ENCODE measurements around the gene CACNA1C. TPM values are rescaled to one million over a fixed set of nuclear protein-coding genes. Genes with fewer than 3 reads are reported as not detected.

Gene CACNA1C
- polyA plus RNA-seq, 1 of the 3 experiments (the other 2 are of a cell fraction), result 1.5 TPM

- CTCF ChIA-PET, result interaction anchor here (0.8 to 0.9 kb wide), 3 partner anchors 64 to 365 kb away, joined by 3 to 4 read pairs (median 3); no protein-coding TSS in a partner anchor
- H3K36me3 ChIP-seq (replicated peaks in 1 of 2; ENCODE audit: control insufficient read depth in 1 of 2, insufficient read depth in 2 of 2, low read length in 1 of 2), result no peaks in the 10 kb centered on the region
- no peaks in the 10 kb centered on the region for H3K27me3 ChIP-seq (ENCODE audit: insufficient read depth)
- no peak for DNase-seq
- H3K4me2 ChIP-seq, result no peak overlapping the region
- no peak overlapping the region for H3K27ac ChIP-seq (ENCODE audit: low read depth in 2 of 2, low read length in 1 of 2)
- no peaks in the 10 kb centered on the region for H3F3A ChIP-seq (replicated peaks; ENCODE audit: insufficient read depth)
- POLR2A ChIA-PET, result no interaction called here
- TF ChIP-seq FOXM1 (IDR thresholded peaks at IDR 0.05; ENCODE audit: low read depth) (no peak), GATA2 (CRISPR knock-in tag; IDR thresholded peaks at IDR 0.05) (no peak), ELF1 (IDR thresholded peaks at IDR 0.05) (no peak), GABPA (IDR thresholded peaks at IDR 0.05; ENCODE audit: low read depth) (no peak), MEF2A (IDR thresholded peaks at IDR 0.05; ENCODE audit: borderline replicate concordance, low read depth) (no peak), MXI1 (IDR thresholded peaks at IDR 0.05; ENCODE audit: low read depth, low read length) (no peak)
- no peaks in the 10 kb centered on the region for H3K9me2 ChIP-seq
- no peaks in the 10 kb centered on the region for H3K9me3 ChIP-seq
- no peaks in the 10 kb centered on the region for H3K79me2 ChIP-seq (ENCODE audit: insufficient read depth)
- WGBS (ENCODE audit: low lambda C conversion rate), result 62% methylated on average over 5 of the region's 5 CpGs
- peaks cover 0 to 9% of the 10 kb centered on the region in 2 experiments; a peak in 1 of 4 replicates for H3K4me1 ChIP-seq (ENCODE audit: control insufficient read depth in 1 of 2, insufficient read depth in 2 of 2, low read depth in 1 of 2, low read length in 1 of 2)
- no peaks in the 10 kb centered on the region for H4K20me1 ChIP-seq (ENCODE audit: insufficient read depth)
- no peak overlapping the region for H3K9ac ChIP-seq
- H2AFZ ChIP-seq (ENCODE audit: low read depth), result no peak overlapping the region
- no peak overlapping the region for H3K4me3 ChIP-seq (ENCODE audit: low read depth in 2 of 2, low read length in 1 of 2)
These were observed 165.9 kb downstream of the CACNA1C start for GRCh38 chr12:2218706-2219105.

- Histone ChIP-seq H3K9me3 (no peaks in the 10 kb centered on the region), H2AFZ (ENCODE audit: low read depth) (no peak overlapping the region), H3K9me2 (no peaks in the 10 kb centered on the region), H3K79me2 (ENCODE audit: insufficient read depth) (no peaks in the 10 kb centered on the region), H3K27ac (ENCODE audit: low read depth in 2 of 2, low read length in 1 of 2) (no peak overlapping the region), H4K20me1 (ENCODE audit: insufficient read depth) (no peaks in the 10 kb centered on the region), H3K9ac (no peak overlapping the region), H3F3A (replicated peaks; ENCODE audit: insufficient read depth) (no peaks in the 10 kb centered on the region), H3K4me2 (no peak overlapping the region), H3K27me3 (ENCODE audit: insufficient read depth) (no peaks in the 10 kb centered on the region), H3K36me3 (replicated peaks in 1 of 2; ENCODE audit: control insufficient read depth in 1 of 2, insufficient read depth in 2 of 2, low read length in 1 of 2) (no peaks in the 10 kb centered on the region), H3K4me1 (ENCODE audit: control insufficient read depth in 1 of 2, insufficient read depth in 2 of 2, low read depth in 1 of 2, low read length in 1 of 2) (no peaks in the 10 kb centered on the region), H3K4me3 (ENCODE audit: low read depth in 2 of 2, low read length in 1 of 2) (no peak overlapping the region)
- TF ChIP-seq JUND (IDR thresholded peaks at IDR 0.05), result no peak
- no peak for DNase-seq
- ChIA-PET POLR2A (no interaction called here), CTCF (no interaction called here)
- 66% methylated on average over 4 of the region's 4 CpGs for WGBS (ENCODE audit: low lambda C conversion rate)
These were observed 168.3 kb downstream of the CACNA1C start for GRCh38 chr12:2221030-2221621.

- Histone ChIP-seq H3K4me3 (ENCODE audit: low read depth in 2 of 2, low read length in 1 of 2) (no peak overlapping the region), H3K9me3 (no peaks in the 10 kb centered on the region), H3K27me3 (ENCODE audit: insufficient read depth) (no peaks in the 10 kb centered on the region), H3K4me2 (no peak overlapping the region), H3F3A (replicated peaks; ENCODE audit: insufficient read depth) (no peaks in the 10 kb centered on the region), H4K20me1 (ENCODE audit: insufficient read depth) (no peaks in the 10 kb centered on the region), H3K9me2 (no peaks in the 10 kb centered on the region), H3K27ac (ENCODE audit: low read depth in 2 of 2, low read length in 1 of 2) (no peak overlapping the region), H3K4me1 (ENCODE audit: control insufficient read depth in 1 of 2, insufficient read depth in 2 of 2, low read depth in 1 of 2, low read length in 1 of 2) (no peaks in the 10 kb centered on the region), H3K36me3 (replicated peaks in 1 of 2; ENCODE audit: control insufficient read depth in 1 of 2, insufficient read depth in 2 of 2, low read length in 1 of 2) (no peaks in the 10 kb centered on the region), H2AFZ (ENCODE audit: low read depth) (no peak overlapping the region), H3K9ac (no peak overlapping the region), H3K79me2 (ENCODE audit: insufficient read depth) (no peaks in the 10 kb centered on the region)
- DNase-seq, result no peak
- 64% methylated on average over 2 of the region's 2 CpGs for WGBS (ENCODE audit: low lambda C conversion rate)
- POLR2A ChIA-PET, result no interaction called here
- TF ChIP-seq RXRA (IDR thresholded peaks at IDR 0.05; ENCODE audit: borderline replicate concordance, low read depth), result no peak
- CTCF ChIA-PET, result interaction anchor here (1.0 to 1.5 kb wide), 4 partner anchors 11 to 61 kb away, joined by 3 to 4 read pairs (median 4); no protein-coding TSS in a partner anchor
These were observed 169.9 kb downstream of the CACNA1C start for GRCh38 chr12:2222691-2223090.
